HFF-Myc (cell line): ENCODE results near the gene ANKRD6.

Experiments
- DNase-seq: peaks from one replicate; pipeline ENCODE4 v3.0.0-alpha.2; 2011; ENCODE audit warnings: low read depth; ENCODE audit errors: extremely low read depth
- H3K4me3 ChIP-seq: replicated peaks from 2 replicates; pipeline ENCODE4 v1.5.1; 2011; ENCODE audit warnings: low read depth, mild to moderate bottlenecking, control low read depth, low read length
- CTCF ChIP-seq: IDR thresholded peaks from 2 replicates; pipeline ENCODE4 v1.5.1; 2012; ENCODE audit warnings: mild to moderate bottlenecking, low read depth, low read length, control low read depth; ENCODE audit errors: missing control alignments

The ANKRD6 gene

GRCh38 chr6:89567630-89568390 is 134.9 kb downstream of the ANKRD6 start:
- DNase-seq, result no peak
- no peak overlapping the region for H3K4me3 ChIP-seq
- no peak for TF ChIP-seq CTCF

GRCh38 chr6:89574910-89575561 is 142.1 kb downstream of the ANKRD6 start:
- TF ChIP-seq CTCF, result no peak
- no peak for DNase-seq
- no peak overlapping the region for H3K4me3 ChIP-seq

- no peak overlapping the region for H3K4me3 ChIP-seq
- DNase-seq, result no peak
- TF ChIP-seq CTCF, result no peak
Measured at GRCh38 chr6:89575562-89575960, 142.6 kb downstream of the ANKRD6 start.

GRCh38 chr6:89580997-89581666 is 148.2 kb downstream of the ANKRD6 start:
- DNase-seq, result no peak
- no peak overlapping the region for H3K4me3 ChIP-seq
- TF ChIP-seq CTCF, result no peak

- DNase-seq, result no peak
- TF ChIP-seq CTCF, result no peak
- no peak overlapping the region for H3K4me3 ChIP-seq
Measured at GRCh38 chr6:89581689-89582088, 148.7 kb downstream of the ANKRD6 start.

GRCh38 chr6:89582669-89583325 is 149.8 kb downstream of the ANKRD6 start:
- TF ChIP-seq CTCF, result no peak
- H3K4me3 ChIP-seq, result no peak overlapping the region
- DNase-seq, result no peak
